ENCODE data around the gene MCM3. TPM values are rescaled to one million over a fixed set of nuclear protein-coding genes. Genes with fewer than 3 reads are reported as not detected.

Gene MCM3
- total and polyA plus RNA-seq, 2 of the 4 experiments (the other 2 are of a cell fraction): 54.6 to 66.5 TPM

- 70% methylated on average over 2 of the region's 8 CpGs; no CpG with 5 or more reads in 1 of the 2 experiments for WGBS, 2 experiments (ENCODE audit: extremely low coverage in 2 of 2, insufficient read length in 1 of 2)
- CTCF ChIA-PET: interaction anchor here (0.6 kb wide), 1 partner anchor 37 kb away, joined by 3 read pairs; no protein-coding TSS in a partner anchor
These were observed 53.0 kb downstream of the MCM3 start for GRCh38 chr6:52231406-52232127.

More at GRCh38 chr6:52231406-52232127, 53.0 kb downstream of the MCM3 start:
- Histone ChIP-seq H3K4me1 (ENCODE audit: control insufficient read depth, insufficient read depth, low read length) (no peaks in the 10 kb centered on the region), H4K8ac (ENCODE audit: low read depth in 2 of 2, low read length in 2 of 2) (no peak overlapping the region), H3K4ac (ENCODE audit: low read depth, low read length) (no peak overlapping the region), H3K27me3 (ENCODE audit: control insufficient read depth, insufficient read depth, low read length) (peaks cover 8% of the 10 kb centered on the region; the same call in 1 of the 2 replicates), H3K4me3 (ENCODE audit: insufficient read depth, low read depth, low read length) (no peak overlapping the region), H2AFZ (replicated peaks; ENCODE audit: low read length, poor library complexity) (no peak overlapping the region), H3K14ac (replicated peaks; ENCODE audit: low read depth, low read length) (no peak overlapping the region), H3K23ac (ENCODE audit: low read depth, low read length) (no peak overlapping the region), H2BK20ac (ENCODE audit: low read depth, low read length) (no peak overlapping the region), H2BK15ac (ENCODE audit: low read depth, low read length) (no peak overlapping the region), H2BK5ac (ENCODE audit: low read depth, low read length, poor library complexity, severe bottlenecking) (no peak overlapping the region), H3K9me3 (ENCODE audit: control insufficient read depth, insufficient read depth, low read length) (no peaks in the 10 kb centered on the region), H2AK5ac (ENCODE audit: low read depth, low read length) (no peak overlapping the region), H3K36me3 (ENCODE audit: control insufficient read depth, insufficient read depth, low read length) (no peaks in the 10 kb centered on the region), H4K20me1 (ENCODE audit: insufficient read depth, low read length) (no peaks in the 10 kb centered on the region), H3K79me1 (ENCODE audit: low read depth in 1 of 2, low read length in 2 of 2) (no peaks in the 10 kb centered on the region), H3K4me2 (ENCODE audit: low read depth, low read length) (no peak overlapping the region), H3K18ac (ENCODE audit: low read depth, low read length) (no peak overlapping the region), H3K9ac (ENCODE audit: low read depth, low read length) (no peak overlapping the region), H3K56ac (ENCODE audit: extremely low read depth, insufficient read depth, low read length) (no peak overlapping the region), H3K27ac (ENCODE audit: insufficient read depth, low read length) (no peak overlapping the region), H2AK9ac (replicated peaks; ENCODE audit: low read depth, low read length, poor library complexity) (no peak overlapping the region), H4K5ac (ENCODE audit: low read depth, low read length) (no peak overlapping the region), H2BK120ac (ENCODE audit: low read depth, low read length) (no peak overlapping the region), H3K9me1 (ENCODE audit: insufficient read depth, low read length) (no peaks in the 10 kb centered on the region), H4K91ac (ENCODE audit: insufficient read depth, low read depth, low read length) (no peak overlapping the region)
- intact Hi-C loops (cut with micrococcal nuclease) (no loop called here), in situ Hi-C loops (cut with MboI; ENCODE audit: low sequenced_read_pairs) (no loop called here), dilution Hi-C loops (cut with HindIII; ENCODE audit: low sequenced_read_pairs, unreplicated experiment) (no loop called here)
- TF ChIP-seq NFE2L2 (IDR thresholded peaks at IDR 0.05; ENCODE audit: low read depth, low read length) (no peak), RFX5 (IDR thresholded peaks at IDR 0.05; ENCODE audit: low read depth, low read length) (no peak), ELK1 (IDR thresholded peaks at IDR 0.05; ENCODE audit: borderline replicate concordance, low read depth, low read length) (no peak), POLR2A (IDR thresholded peaks at IDR 0.05; ENCODE audit: low read depth, low read length) (no peak), MAZ (IDR thresholded peaks at IDR 0.05; ENCODE audit: borderline replicate concordance, low read depth, low read length) (no peak), CHD1 (IDR thresholded peaks at IDR 0.05; ENCODE audit: low read depth, low read length) (no peak), FOS (IDR thresholded peaks at IDR 0.05; ENCODE audit: low read depth, low read length) (no peak), USF2 (IDR thresholded peaks at IDR 0.05; ENCODE audit: low read depth, low read length) (no peak), BHLHE40 (IDR thresholded peaks at IDR 0.05; ENCODE audit: low read depth, low read length) (no peak), MAFK (IDR thresholded peaks at IDR 0.05; ENCODE audit: low read depth, low read length) (no peak), RAD21 (IDR thresholded peaks at IDR 0.05; ENCODE audit: low read length) (no peak), RCOR1 (IDR thresholded peaks at IDR 0.05; ENCODE audit: insufficient replicate concordance, low read length) (no peak)
- ATAC-seq (ENCODE audit: low read depth): no peak
- no peak for DNase-seq
- no TSS peak for BruUV-seq (replicated peaks)
- POLR2A ChIA-PET (ENCODE audit: unreplicated experiment): no interaction called here

All from IMR-90 (cell line).